Measurements from ENCODE around the gene CPEB1.

Gene CPEB1

GRCh38 chr15:82647045-82647834 is at the start of gene CPEB1:
Gene CPEB1 (minus strand): TSS chr15:82647363. CDS start chr15:82628459, 18,904 bp downstream.
- DNase-seq: peak in 50 of 58 donors; percentile 14 to 85 (median 62)

- DNase-seq: no peak
Measured at GRCh38 chr15:82692171-82692570, 45.0 kb upstream of the CPEB1 start.

- no peak for DNase-seq
Measured at GRCh38 chr15:82689147-82689546, 42.0 kb upstream of the CPEB1 start.

GRCh38 chr15:82688691-82689090 is 41.5 kb upstream of the CPEB1 start:
- DNase-seq: no peak

GRCh38 chr15:82681371-82681770 is 34.2 kb upstream of the CPEB1 start:
- no peak for DNase-seq

GRCh38 chr15:82680200-82681102 is 33.3 kb upstream of the CPEB1 start:
- no peak for DNase-seq

GRCh38 chr15:82679626-82680199 is 32.5 kb upstream of the CPEB1 start:
- DNase-seq: no peak

GRCh38 chr15:82677720-82678323 is 30.7 kb upstream of the CPEB1 start:
- DNase-seq: no peak

- DNase-seq: no peak
Measured at GRCh38 chr15:82674873-82675272, 27.7 kb upstream of the CPEB1 start.

GRCh38 chr15:82670699-82671098 is 23.5 kb upstream of the CPEB1 start:
- DNase-seq: no peak

- no peak for DNase-seq
Measured at GRCh38 chr15:82666606-82667005, 19.4 kb upstream of the CPEB1 start.

GRCh38 chr15:82664021-82664420 is 16.9 kb upstream of the CPEB1 start:
- DNase-seq: no peak

GRCh38 chr15:82663186-82663600 is 16.0 kb upstream of the CPEB1 start:
- DNase-seq: no peak

GRCh38 chr15:82662641-82663040 is 15.5 kb upstream of the CPEB1 start:
- DNase-seq: no peak

- peak in 1 of 58 donors; percentile 40 for DNase-seq
Measured at GRCh38 chr15:82660378-82660777, 13.2 kb upstream of the CPEB1 start.

GRCh38 chr15:82656641-82657266 is 9.6 kb upstream of the CPEB1 start:
- no peak for DNase-seq

- DNase-seq: no peak
Measured at GRCh38 chr15:82655606-82656005, 8.4 kb upstream of the CPEB1 start.

GRCh38 chr15:82653483-82654168 is 6.5 kb upstream of the CPEB1 start:
- DNase-seq: no peak

GRCh38 chr15:82651708-82652107 is 4.5 kb upstream of the CPEB1 start:
- DNase-seq: no peak

GRCh38 chr15:82650046-82650670 is 3.0 kb upstream of the CPEB1 start:
- peak in 29 of 58 donors; percentile 11 to 78 (median 43) for DNase-seq

Measured in anterior cingulate cortex (tissue), 58 donors.